ENCODE data around the gene MAX. TPM values are rescaled to one million over a fixed set of nuclear protein-coding genes. Genes with fewer than 3 reads are reported as not detected.
"Not testable (repeated sequence)": the region's sequence is repeated elsewhere in the genome, so short reads cannot be mapped to it uniquely, and the experiment has no call there.

Gene MAX
- total RNA-seq, 1 experiment from 2014 or later, result 51.3 TPM

DNA sequence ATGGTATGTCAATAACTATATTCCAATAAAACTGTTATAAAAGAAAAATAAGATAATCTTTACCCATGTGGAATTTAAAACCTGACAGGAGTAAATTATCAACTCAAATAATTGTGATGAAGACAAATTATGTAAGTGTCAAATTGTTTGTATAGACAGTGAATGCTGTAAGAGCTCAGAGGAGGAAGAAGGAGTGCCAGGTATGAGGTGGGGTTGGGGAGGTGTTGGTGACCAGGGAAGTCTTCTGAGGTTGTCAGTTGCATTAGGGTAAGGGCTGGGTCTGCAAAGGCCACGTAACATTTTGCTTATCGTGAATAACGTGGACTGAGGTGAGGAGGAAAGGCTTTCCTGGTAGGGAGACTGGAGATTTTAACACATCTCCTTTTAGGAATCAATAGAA is 2.5 kb upstream of the MAX start:
- no peak for DNase-seq (ENCODE audit: low read depth)

DNA sequence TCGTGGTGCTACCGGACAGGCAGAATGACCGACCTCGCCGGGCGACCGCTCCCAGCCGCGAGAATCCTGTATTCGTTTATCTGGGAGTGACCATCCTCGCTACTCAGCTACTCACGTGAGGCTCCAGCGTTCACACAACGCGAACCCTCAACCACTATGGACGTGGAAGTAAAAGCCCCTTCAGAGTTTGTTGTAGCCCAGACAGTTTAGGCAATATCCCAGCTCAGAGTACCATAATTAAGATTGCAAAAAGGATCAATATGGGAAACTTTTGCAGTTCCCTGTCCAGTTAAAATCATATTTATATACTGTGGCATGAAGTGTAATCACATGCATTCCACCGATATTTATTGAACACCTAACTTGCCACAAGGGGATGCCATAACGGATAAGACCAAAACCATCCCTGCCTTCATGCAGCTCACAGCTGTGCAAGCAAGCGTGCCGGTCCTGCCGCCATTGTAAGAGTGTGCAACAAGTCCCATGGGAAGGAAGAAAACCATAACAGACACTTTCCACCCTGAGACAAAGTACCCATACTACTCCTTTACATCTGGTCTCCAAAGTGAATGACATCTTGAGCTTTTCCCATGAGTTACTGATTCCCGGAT is 938 bp upstream of the MAX start:
- peak; percentile 50 for DNase-seq (ENCODE audit: low read depth)

DNA sequence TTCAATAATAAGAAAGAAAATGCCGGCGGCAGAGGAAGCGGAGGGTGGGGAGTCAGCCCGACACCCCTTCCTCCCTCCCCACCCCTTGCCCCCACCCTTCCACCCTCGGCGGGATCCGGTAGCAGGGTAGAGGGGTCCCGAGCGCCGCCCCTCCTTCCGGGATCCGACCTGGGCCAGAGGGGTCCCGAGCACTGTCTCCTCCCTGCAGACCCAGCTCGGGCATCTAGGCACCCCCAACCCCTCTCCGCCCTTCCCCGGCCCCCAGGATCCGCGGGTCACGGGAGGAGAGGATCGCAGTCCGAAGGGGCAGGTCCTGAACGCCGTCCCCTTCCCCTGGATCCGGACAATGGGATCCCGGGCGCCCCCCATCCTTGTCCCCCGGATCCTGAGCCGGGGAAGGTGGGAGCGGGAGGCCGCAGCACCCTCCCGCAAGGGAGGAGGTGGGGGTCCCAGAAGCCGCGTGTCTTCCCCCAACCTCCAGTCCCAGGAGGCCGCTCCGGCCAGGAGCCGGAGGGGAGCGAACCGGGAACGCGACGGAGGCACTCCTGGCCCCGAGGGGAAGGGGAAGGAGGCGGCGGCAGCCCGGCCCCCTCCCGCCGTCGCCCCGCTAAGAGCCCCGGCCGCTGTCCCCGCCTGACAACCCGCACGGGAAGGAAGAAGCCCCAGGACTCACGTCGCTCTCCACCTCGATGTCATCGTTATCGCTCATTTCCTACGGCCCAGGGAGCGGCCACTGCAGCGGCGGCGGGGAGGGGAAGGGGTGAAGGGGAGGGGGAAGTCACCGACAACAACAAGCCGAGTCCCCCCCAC is 481 bp downstream of the MAX start:
- DNase-seq (ENCODE audit: low read depth), result peak; percentile 15

DNA sequence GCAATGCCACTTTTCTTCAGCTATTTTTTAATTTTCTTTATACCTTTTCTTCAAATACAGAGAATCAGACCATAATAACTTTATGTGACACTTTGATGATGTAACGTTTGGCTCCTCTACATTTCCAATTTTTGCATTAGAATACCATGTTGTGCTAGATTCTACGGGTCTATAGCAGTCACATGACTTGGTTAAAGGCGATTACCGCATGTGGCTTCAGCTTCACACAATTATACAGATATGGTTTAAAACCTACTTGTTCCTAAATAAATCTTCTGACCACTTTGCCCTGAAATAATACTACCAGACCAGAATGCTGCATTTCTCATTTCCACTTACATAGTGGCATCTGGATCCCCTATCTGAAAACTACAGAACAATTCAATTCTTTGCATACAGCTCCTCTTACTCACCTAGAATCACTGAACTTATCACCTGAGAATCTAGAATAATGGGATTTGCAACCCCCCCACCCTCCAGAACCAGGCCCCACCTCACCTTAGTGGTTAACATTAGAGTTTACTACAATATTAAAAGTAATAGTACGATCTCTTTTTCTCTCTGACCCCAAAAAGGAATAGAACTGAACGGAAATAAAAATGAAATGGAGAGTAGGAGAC is 1.3 kb downstream of the MAX start:
- no peak for DNase-seq (ENCODE audit: low read depth)

DNA sequence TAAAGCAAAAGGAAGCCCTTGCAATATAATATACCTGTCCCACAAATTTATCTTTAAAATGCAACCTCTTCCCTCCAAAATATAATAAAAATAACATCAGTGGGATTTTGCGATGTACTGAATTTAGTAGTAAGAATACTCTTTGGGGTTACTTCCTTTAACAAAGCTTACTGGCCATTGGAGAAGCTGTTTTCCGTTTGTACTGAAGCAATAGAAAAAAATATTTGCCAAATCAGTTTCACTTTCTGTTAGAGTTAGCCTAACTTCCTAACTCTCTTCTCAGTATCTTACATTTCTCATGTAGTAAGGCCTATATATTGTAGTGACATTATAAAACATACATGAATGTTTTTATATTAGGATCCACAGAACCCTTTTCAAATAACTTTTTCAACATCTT is 3.7 kb downstream of the MAX start:
- no peak for DNase-seq (ENCODE audit: low read depth)

DNA sequence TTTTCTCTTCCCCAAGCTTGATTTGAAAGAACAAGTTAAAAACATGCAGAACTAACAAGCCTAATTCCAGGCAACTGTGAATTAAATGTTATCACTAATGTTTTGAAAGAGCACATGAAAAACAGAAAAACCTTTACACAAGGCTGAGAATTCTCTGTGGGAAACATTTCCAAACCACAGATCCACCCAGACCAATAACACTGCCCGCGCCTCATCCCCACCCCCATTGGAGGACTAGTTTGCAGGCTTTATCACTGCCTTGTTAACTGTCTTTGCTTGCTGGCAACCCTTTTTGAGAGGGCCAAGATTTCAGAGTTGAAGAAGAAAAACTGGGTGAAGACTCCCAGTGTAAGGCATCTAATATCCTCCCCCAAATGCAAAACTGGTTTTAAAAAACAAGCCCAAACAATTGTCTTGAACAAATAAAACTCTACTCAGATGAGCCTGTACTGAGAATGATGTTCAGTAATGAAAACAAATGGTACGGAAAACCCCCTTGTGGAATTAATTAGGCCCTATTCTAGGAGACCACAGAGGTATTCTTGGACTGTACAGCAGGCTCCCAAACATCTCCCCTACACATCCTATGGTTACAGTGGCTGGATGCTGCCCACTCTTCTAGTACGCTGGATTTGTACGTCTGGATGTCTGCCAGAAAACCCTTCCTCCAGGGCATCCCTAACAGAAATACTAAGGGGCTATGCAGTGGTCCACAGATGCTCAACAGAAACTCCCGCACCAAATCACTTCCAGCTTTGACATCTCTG is 5.8 kb downstream of the MAX start:
- no peak for DNase-seq (ENCODE audit: low read depth)

DNA sequence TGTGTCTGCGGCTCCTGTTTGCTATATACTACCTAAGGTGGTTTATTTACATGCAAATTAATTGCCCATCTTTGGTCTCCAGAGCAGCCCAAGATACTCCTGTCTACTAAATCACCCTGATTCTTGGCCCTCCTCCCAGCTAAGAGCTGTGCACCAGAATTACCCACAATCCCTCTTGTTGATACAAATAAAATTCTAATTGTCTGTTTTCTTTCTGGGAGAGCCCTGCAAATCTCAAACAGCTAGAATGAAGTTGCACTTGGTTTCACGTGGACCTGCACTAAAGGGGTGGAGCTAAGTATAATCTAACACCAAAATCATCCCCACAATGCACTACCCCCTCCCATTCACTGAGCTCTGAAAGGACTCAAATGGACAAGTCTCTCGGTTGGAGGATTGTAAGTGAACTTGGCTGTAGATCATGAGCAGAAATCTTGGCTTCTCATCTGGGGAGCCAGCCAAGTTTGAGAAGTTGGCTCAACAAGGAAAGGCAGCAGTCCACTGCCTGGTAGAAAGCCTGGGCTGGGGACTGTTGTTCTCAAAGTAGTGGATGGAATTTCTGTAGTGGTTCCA is 6.6 kb downstream of the MAX start:
- DNase-seq (ENCODE audit: low read depth), result no peak

DNA sequence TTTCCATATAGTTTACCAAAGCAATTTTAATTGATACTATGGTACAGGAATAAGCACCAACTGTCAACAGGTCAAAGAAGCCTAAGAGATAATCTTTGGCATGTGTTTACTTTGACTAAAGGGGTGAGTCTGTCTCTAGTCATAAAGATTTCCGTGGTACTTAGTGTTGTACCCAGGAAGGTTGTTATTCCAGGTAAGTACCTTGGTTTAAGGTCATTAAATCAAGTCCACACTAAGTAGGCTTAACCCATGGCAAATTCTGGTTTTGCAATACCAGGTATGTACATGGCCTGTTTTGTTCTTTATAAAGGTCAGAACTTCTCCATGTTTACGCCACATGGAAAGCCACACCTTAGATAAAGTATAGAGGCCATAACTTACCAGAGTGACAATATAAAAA is 10.0 kb downstream of the MAX start:
- no peak for DNase-seq (ENCODE audit: low read depth)

DNA sequence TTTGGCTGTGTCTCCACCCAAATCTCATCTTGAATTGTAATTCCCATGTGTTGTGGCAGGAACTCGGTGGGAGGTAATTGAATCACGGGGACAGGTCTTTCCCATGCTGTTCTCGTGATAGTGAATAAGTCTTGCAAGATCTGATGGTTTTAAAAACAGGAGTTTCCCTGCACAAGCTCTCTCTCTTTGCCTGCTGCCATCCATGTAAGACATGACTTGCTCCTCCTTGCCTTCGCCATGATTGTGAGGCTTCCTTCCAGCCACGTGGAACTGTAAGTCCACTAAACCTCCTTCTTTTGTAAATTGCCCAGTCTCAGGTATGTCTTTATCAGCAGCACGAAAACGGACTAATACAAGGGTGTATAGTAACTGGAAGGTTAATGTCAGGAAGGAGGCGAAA is 14.5 kb downstream of the MAX start:
- not testable (repeated sequence) for DNase-seq (ENCODE audit: low read depth)

DNA sequence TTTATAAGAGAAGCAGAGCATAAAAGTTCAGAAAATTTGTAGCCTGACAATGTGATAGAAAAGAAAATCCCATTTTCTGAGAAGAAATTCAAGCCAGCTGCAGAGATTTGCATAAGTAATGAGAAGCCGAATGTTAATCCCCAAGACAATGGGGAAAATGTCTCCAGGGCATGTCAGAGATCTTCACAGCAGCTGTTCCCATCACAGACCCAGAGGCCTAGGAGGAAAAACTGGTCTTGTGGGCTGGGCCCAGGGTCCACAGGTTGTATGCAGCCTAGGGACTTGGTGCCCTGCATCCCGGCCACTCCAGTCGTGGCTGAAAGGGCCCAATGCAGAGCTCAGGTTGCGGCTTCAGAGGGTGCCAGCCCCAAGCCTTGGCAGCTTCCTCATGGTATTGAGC is 15.6 kb downstream of the MAX start:
- not testable (repeated sequence) for DNase-seq (ENCODE audit: low read depth)

DNA sequence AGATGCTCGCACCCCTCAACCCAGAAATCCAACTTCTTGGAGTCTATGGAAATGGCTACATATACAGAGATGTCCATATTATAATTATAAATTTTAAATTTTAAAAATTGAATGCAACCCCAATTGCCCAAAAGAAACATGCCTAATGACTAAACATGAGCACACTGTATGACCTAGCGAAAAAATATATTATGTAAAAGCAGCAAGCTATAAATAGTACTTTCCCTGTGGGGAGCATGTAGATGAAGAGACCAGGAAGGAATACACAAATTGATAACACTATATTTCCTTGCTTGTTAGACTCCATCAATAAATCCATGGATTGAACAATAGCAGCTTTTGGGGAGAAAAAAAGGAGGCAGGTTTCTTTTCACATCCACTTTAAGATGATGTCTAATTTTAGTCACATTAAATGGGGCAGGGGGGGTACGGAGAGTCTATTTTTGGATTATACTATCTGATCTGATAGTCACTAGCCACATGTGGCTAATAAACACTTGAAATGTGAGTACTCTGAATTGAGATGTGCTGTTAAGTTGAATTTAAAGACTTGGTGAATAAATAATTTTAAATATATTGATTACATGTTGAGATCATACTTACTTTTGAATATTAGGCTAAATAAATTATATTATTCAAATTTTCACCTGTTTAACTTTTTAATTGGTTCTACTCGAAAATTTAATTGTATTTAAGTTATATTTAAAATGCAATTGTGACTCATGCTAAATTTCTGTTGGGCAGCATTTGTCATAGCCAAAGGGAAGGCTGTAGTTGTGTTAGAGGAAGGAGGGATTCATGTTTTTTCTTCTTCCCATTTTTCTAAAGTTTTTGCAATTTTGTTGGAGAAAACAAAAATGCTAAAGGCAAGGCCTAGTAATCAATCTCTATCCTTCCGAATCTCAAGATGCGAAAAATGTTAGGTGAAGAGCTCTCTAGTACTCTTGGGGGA is 17.5 kb downstream of the MAX start:
- DNase-seq (ENCODE audit: low read depth), result no peak

DNA sequence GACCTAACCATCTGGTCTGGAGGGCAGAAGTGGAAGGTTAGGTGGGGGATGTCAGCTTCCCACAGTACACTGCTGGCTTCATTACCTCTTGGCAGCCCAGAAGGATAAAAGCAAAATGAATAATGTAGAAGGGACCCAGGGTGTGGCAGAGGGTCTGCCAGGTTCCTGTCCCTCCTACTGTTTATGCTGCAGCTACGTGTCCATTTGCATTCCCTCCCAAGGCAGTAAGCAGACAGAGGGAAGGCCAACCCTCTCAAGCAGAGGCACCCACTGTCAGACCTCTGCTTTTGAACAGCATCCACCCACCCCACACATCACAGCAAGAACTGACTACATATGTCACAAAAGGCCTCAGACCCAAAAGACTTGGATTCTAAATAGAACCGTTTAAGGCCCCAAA is 19.4 kb downstream of the MAX start:
- no peak for DNase-seq (ENCODE audit: low read depth)

DNA sequence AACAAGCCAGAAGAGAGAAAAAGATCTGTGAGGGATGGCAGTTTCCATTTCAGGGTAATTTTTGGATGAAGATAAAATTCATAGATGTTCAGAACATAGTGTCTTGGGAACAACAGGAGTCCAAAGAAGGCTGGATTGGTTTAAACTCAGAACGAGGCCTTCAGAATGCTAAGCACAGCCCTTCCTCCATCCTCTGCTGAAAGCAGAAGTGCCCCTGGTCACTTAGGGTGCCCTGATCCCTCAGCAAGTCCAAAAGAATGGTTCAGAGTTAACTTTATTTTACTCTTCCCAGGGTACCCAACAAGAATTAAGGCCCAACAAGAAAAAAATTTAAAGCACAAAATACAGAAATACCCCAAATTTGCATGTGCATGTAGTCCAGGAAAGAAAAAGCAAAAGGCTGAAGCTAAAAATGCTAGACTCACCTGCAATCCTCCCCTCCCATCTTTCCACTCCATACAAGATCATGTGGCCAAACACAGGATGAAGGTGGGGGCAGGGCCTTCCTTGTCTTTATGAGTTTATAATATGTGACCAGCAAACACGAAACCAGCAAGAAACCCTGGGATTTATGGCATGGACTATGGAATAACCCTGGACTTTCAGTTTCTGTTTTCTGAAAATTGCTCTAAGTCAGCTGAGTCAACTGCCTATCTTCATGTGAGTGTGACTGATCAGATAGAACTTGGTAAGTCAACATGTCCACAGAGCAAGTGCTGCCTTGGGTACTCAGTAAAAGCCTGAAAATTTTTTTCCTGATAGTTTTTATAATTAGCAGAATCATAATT is 21.2 kb downstream of the MAX start:
- no peak for DNase-seq (ENCODE audit: low read depth)

DNA sequence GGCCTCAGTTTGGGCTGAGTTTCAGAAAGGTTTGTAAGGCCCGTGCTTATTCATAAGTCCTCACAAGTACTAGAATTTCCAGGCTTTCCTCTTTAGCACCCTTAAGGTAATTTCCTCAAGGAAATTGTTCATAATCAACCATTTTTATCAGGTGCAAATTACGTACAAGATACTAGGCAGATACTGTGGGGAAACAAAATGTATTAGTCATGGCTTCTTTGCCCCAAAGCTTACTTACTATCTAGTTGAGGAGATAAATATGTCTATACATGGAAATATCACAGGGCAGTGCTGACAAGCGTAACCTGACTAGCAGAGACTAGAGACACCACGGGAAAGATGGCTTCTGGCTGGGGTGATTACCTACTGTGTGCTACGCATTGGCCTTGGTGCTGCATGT is 22.5 kb downstream of the MAX start:
- no peak for DNase-seq (ENCODE audit: low read depth)

DNA sequence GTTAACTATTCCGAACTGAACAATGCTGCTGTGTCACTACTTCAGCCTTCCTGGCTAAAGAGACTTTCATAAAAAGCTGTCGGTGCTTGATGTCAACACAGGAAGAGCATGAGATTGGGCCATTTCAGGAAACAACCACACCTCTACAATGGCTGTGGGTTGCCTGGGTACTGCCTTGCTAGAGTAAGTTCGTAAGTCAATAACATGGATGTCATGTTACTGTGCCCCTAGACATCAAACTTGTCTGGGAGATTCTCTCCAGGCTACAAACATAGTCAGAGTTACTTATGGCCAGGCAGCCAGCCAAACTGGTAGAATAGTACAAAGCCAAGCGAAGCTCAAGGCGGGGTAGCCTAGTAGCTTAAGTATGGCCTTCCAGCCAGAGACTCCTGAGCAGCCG is 23.1 kb downstream of the MAX start:
- DNase-seq (ENCODE audit: low read depth), result no peak

DNA sequence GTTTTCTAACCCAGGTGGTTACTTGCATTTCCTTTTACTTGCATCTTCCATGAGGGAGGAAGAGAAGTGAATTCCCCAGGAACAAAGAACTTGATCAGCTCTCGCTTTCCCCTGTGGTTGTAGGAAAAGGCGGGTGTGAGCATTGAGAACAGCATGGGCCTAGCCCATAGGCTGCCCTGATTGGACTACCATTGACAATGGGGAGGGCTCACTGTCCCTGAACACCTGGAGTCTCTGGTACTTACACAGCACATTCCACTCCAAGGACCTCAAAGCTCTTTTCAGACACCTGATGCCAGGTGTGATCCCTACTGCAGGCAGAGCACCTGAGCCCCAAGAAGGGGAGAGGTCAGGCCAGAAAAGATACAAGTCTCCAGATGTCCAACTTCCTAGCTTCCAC is 25.0 kb downstream of the MAX start:
- no peak for DNase-seq (ENCODE audit: low read depth)

DNA sequence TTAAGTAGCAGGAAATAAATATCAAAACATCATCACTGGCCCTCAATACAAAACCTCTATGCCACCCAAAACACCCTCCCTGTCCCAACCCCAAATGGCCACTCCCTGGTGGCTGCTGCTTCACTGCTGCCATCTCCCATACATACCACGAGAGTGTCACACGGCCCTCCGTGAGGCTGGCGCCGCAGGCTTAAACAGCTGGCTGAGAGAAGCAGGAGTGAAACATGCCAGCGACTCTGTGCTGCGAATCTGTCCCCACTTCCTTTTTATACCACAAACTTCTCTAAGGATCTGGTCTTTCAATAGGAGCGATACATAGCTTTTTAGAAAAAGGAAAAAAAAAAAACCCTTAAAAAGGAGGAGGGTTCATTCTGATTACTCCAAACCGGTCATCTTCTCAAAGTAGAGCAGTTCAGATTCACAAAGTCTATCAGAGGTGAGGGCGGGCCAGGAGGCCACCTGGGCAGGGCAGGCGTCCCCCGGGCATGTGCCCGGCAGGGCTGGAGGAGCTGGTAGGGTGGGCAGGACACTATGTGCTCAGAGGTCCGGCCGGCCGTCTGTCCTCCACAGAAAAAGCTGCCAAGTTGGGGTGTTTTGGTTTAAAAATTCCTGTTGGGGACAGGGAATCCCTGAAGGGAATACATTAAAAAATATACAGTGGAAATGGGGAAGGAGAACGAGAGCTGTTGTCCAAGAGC is 26.5 kb downstream of the MAX start:
- no peak for DNase-seq (ENCODE audit: low read depth)

DNA sequence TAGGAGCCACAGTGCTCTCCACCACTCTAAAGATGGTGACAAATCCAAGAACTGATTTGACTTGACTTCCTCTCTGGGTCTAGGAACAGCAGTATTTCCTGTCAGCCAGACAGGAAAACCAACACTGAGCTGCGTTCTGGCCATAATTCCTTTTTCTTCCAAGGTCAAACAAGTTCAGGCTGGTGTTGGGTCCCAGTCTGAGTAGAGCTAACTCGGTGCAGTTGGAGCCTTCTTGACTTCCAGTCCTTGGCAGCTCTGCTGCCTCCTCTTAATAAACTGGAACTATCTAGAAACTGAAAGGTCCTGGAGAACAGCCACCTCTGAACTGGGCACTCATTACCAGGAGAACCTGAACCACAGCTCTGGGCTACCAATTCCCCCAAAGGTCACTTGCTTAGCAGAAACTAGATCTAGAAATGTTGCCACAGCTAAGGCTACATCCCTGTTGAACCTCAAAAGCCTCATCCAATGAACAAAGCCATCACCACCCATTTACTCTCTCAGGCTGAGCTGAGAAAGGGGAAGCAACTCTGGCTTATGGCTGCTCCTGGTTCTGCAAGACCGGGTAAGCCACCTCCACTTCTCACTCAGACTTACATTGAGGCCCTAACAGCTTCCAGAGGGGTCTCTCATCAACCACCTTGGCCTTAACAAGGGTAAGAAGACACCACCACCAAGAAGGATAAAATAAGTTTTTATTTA is 27.7 kb downstream of the MAX start:
- no peak for DNase-seq (ENCODE audit: low read depth)
